A673 (cell line): ENCODE results near the gene HIGD1A.

Experiments used
- CTCF ChIP-seq: fragments of 300-800, 200-600 bp; sonication (generic); conservative IDR thresholded peaks from 2 replicates; pipeline ENCODE4 v1.5.1; 2017; ENCODE audit warnings: low read depth, mild to moderate bottlenecking, antibody characterized with exemption, low read length, moderate library complexity, mixed read lengths
- EZH2 ChIP-seq: fragments of 200-600 bp; sonication (generic); IDR thresholded peaks from 2 replicates; pipeline ENCODE4 v1.6.1; 2017; ENCODE audit warnings: borderline replicate concordance, low read depth, mild to moderate bottlenecking, mixed read lengths, antibody characterized with exemption, low read length; ENCODE audit not compliant: poor library complexity, severe bottlenecking

GRCh38 chr3:42751609-42752008, 52.7 kb downstream of the HIGD1A start:
- TF ChIP-seq EZH2 = no peak
- no peak for TF ChIP-seq CTCF
